Endothelial cell of umbilical vein (primary cell): ENCODE measurements around the gene PRPF40A.

Source experiments
- CTCF ChIP-seq, 2 donors: IDR thresholded peaks; 1 replicate in 1 of 2; 2 replicates in 1 of 2; pipeline ENCODE4 v1.5.1; 2011; ENCODE audit warnings: low read length in 2 of 2, mild to moderate bottlenecking in 2 of 2, moderate library complexity in 2 of 2, control low read depth in 1 of 2, inconsistent platforms in 1 of 2, low read depth in 1 of 2; ENCODE audit not compliant: insufficient read depth in 1 of 2; ENCODE audit errors: extremely low read depth in 1 of 2
- POLR2AphosphoS5 ChIP-seq: IDR thresholded peaks from 2 replicates; pipeline ENCODE4 v1.6.1; 2012; ENCODE audit warnings: low read depth, mild to moderate bottlenecking, control low read depth, low read length, moderate library complexity; ENCODE audit not compliant: insufficient read depth

- TF ChIP-seq CTCF (IDR thresholded peaks at IDR 0.05; ENCODE audit: extremely low read depth in 1 of 2, insufficient read depth in 1 of 2, low read depth in 1 of 2, low read length in 2 of 2) (no peak), POLR2AphosphoS5 (no peak)
Measured at GRCh38 chr2:152693033-152693432, 24.2 kb downstream of the PRPF40A start.
